Measurements from ENCODE around the gene PMF1.

Gene PMF1

GRCh38 chr1:156276532-156276931 is 63.7 kb downstream of the PMF1 start:
- DNase-seq, result no peak

- no peak for DNase-seq
Measured at GRCh38 chr1:156276966-156277381, 64.2 kb downstream of the PMF1 start.

- no peak for DNase-seq
Measured at GRCh38 chr1:156279837-156280236, 67.0 kb downstream of the PMF1 start.

GRCh38 chr1:156281281-156281680 is 68.5 kb downstream of the PMF1 start:
- DNase-seq, result no peak

- DNase-seq, result peak; percentile 29
Measured at GRCh38 chr1:156281693-156282478, 69.1 kb downstream of the PMF1 start.

- peak; percentile 96 for DNase-seq
Measured at GRCh38 chr1:156282479-156283222, 69.8 kb downstream of the PMF1 start, which contains the start of gene SMG5. Gene SMG5 (minus strand): TSS chr1:156282825. CDS start chr1:156282680, 145 bp downstream.

- DNase-seq, result no peak
Measured at GRCh38 chr1:156283521-156283920, 70.7 kb downstream of the PMF1 start.

GRCh38 chr1:156284112-156284511 is 71.3 kb downstream of the PMF1 start, which contains the start of gene TMEM79:
Gene TMEM79 (plus strand): TSS chr1:156284325. CDS start chr1:156285227, 902 bp downstream.
- DNase-seq, result no peak

- DNase-seq, result no peak
Measured at GRCh38 chr1:156284757-156285156, 72.0 kb downstream of the PMF1 start.

- DNase-seq, result no peak
Measured at GRCh38 chr1:156285437-156285836, 72.6 kb downstream of the PMF1 start.

GRCh38 chr1:156286061-156286460 is 73.3 kb downstream of the PMF1 start:
- DNase-seq, result no peak

All from DMS79 (cell line).